Measurements from ENCODE around the gene MTHFD2L.
A peak's percentile ranks its signal among the peaks of the same experiment; 100 is the strongest.

MTHFD2L gene

DNA sequence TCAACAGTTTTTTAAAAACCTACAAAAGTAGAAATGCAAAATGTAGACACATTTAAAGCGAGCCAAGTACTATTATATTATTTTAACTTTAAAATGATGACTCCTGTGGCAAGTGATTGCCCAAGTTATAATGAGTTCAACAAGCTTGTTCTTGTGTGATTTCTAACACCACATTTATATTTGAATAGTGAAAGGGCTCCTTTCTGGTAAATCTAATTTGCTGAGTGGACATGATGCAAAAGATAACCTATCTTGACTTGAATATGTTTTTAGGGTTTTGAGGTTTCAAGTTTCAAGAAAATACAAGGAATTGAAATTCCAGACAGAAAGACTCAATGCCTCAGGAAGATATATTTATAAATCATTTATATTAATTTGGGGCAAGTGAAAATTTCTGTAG, 149.3 kb downstream of the MTHFD2L start:
- DNase-seq (ENCODE audit: low read depth in 2 of 2), result no peak

DNA sequence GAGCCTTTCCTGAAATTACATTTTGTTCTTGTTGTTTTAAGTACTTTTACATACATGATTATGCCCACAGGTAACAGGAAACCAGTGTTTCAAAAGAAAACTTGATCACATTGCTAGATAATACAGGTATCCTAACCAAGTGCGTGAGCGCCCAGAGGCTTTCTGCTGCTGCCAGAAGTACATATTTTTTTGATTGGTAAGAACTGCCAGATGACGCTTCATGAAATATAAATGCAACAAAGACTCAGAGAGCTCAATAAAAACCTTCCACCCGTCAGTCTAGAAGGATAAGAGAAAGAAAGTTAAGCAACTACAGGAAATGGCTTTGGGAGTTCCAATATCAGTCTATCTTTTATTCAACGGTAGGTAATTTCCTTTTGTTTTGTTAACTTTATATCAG, 150.3 kb downstream of the MTHFD2L start, which contains the start of gene EPGN:
TSS of gene EPGN (plus strand) at position 256 of the 400 bp plus-strand sequence. CDS start at position 320, 64 bp downstream.
- DNase-seq (ENCODE audit: low read depth in 2 of 2), result no peak

DNA sequence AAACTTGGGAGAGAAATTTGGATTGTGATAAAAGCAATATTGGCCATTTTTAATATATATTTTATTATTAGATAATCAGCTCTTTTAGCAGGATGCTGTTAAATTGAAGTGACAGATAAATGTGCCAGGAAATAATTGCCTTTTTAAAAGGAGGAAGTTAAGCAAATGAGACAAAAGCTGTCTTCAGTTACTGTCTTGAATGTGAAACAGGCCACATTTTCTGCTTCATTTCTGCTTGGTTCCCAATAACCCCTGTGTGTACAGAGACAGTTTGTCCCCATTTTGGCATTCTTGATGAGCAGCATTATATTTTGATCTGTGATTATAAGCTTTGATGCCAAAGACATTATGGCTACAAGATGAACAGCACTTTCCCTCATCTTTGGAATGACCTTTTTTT, 151.3 kb downstream of the MTHFD2L start:
- DNase-seq (ENCODE audit: low read depth in 2 of 2), result no peak

DNA sequence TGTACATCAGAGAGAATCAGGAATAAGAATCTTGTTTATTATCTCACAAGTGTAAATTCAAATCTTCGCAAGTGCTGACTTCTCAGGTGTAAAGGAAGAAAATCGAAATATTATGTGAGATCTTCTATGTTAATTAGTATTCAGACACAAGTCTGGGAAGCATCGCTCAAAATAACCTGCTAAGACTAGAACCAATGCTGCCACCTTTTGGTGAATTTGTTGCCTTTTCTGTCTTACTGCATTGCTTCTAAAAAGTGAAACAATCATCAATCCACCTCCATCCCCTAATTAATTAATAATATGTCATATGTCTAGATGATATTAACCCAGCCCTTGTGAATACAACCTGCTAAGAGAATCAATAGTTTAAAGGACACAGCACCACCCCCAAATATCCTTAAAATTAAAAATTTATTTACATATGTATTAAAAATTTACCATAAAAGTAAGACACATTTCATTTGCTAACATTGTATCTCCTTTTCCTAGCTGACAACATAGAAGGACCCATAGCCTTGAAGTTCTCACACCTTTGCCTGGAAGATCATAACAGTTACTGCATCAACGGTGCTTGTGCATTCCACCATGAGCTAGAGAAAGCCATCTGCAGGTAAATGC, 153.9 kb downstream of the MTHFD2L start:
- DNase-seq (ENCODE audit: low read depth in 2 of 2), result no peak

DNA sequence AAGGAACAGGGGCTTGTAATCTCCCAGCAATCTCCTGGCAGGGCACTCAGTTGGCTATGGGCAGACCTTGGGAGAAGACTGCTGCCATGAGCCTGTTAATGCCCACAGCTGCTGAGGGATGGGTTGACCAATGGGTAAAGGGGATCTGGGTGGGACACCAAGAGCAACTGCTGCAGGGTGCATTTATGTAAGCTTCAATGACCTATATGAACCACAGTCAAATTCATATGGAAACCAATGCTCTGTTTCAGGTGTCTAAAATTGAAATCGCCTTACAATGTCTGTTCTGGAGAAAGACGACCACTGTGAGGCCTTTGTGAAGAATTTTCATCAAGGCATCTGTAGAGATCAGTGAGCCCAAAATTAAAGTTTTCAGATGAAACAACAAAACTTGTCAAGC, 156.4 kb downstream of the MTHFD2L start:
- DNase-seq (ENCODE audit: low read depth in 2 of 2), result no peak

DNA sequence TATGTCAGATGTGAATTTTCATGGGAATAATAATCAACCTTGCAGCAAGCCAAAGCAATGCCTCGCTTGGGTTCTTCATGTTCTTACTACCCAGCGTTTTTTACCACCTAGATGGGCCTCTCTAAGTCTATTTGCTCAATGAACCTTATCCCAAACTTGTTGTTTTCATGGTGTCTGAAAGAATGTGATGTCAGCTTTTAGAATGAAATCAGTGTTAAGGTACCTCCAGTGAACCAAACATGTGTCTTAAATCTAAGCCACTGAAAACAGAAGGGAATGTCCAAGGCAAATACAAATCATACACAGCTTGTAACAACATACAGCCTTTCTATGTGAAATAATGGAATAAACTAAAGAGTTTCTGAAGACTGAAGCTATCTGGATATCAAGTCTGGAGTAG, 157.0 kb downstream of the MTHFD2L start:
- no peak for DNase-seq (ENCODE audit: low read depth in 2 of 2)

DNA sequence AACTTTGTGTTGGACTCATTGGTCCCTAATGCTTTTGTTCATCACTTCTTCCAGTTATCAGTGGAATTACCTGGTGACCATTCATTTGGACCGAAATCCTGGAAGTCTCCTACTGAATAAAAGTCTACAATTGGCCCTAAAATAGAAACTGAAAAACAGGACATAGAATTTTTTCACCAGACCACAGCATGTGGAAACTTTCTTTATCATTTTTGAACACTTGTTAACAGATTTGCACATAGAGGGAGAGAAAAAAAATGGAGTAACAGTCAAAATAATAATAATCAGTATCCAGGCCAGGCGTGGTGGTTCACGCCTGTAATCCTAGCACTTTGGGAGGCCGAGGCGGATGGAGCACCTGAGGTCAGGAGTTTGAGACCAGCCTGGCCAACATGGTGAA, 157.5 kb downstream of the MTHFD2L start:
- no peak for DNase-seq (ENCODE audit: low read depth in 2 of 2)

DNA sequence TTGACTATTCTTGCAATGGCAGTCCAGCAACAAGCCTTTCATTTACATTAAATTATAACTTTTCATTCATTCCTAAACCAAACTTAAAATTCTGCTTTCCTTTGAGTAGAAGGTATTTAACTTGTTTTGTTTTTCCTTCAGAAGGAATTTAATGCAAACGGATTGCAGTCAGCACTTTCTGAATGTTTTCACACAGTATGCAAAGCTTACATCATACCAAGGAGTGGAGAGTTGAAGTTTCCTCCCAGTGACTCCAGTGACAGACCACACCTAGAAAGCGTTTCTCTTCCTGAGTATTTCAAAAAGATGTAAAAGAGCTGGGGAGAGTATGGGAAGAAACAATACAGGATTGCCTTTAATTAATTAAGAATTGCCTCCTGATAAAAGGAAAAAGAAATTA, 158.5 kb downstream of the MTHFD2L start:
- DNase-seq (ENCODE audit: low read depth in 2 of 2), result no peak

DNA sequence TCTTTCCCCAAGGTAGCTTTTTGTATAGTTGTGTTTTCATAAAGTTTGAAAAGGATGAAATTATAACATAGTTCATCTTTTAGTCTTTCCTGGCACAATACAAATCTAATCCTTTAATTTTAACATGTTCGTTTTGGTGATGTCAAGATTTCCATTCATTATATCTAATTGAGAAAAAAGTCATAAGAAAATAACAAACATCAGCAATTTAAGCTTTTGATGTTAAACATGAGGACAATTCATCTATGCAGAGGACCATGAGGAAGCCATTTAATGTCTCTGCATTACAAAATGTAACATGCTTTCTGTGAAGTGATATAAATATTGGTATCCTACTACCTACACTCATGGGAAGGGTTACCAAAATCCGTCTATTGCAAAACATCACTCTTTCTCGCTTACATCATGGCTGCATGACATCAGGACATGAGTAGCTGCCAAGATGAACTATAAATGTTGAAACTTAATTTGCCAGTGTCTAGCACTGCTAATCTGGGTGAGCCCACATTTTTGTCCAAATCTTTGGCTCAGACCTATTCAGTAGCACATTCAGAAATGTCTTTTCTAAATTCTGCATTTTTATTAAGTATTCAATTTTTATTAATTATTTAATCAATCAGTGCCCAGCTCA, 159.8 kb downstream of the MTHFD2L start:
- no peak for DNase-seq (ENCODE audit: low read depth in 2 of 2)

DNA sequence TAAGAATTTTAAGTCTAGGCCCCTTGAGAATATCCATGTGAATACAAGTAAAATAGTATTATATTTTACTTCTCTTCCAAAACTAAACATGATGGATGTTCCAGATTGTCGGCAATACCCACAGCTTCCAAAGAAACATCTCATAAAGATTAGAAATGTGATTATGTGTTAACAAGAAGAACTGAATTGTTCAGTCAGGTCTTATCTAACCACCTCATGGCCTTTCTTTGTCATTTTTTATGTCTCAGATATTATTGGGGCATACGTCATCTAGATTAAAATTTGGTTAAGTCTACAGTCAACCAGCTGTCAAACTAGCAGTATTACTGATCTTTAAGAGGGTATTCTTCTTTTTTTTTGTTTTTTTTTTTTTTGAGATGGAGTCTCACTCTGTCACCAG, 160.4 kb downstream of the MTHFD2L start:
- no peak for DNase-seq (ENCODE audit: low read depth in 2 of 2)

DNA sequence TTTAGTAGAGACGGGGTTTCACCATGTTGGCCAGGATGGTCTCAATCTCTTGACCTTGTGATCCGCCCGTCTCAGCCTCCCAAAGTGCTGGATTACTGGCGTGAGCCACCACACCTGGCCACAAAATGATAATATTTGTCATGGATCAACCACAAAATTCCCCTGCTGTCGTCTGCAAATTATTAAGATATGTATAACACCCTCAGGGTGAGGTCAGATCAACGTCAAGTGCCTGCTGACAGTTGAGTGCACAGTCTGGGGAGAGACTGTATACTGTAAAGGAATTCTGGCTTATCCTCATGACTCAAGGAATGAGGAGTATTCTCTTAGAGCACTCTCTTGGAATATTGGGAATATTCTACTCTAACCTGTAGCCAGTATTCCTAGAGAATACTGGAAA, 161.6 kb downstream of the MTHFD2L start:
- DNase-seq (ENCODE audit: low read depth in 2 of 2), result no peak

DNA sequence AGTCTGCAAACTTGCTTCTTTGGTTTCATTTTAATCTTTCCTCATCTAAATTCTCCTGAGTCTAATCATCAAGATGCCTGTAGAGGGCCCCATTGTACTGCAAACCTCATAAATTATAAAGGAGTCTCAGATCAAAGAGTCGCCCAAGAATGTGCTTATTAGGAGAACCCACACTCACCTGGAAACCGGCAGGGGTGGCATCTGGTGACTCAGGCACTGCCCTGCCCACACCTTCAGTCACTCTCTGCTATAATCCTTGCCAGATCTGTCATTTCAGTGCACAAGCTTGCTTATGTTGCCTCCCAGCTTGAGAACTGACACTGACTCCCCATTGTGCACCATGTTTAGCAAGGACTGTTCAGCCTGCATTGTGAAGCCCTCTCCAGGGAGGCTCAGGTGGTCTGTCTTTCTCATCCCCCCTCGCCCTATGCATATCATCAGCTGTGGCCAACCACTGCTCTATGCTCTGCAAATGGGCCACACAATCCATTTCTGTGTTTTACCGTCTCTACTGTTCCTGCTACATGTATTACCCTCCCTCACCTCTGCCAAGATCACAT, 162.7 kb downstream of the MTHFD2L start:
- peak; percentile 3 to 19 for DNase-seq (ENCODE audit: low read depth in 2 of 2)

DNA sequence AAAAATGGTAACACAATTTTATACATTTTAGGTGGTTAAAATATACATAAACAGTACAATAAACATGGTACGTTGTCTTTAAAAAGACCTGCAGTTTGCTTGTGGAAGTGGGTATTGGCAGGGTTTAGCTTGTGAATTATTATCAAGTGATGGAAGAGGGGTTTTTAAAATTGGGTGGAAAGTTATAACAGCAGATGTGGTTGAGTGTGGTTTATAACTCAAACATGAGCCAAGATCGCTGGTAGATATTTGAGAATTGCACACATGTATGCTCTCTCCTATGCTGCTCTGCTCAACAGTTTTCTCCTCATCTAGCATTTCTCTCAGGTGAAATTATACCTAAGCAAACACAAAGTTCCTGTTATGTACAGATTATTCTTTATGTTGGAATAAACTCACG, 164.4 kb downstream of the MTHFD2L start:
- DNase-seq (ENCODE audit: low read depth in 2 of 2), result no peak

DNA sequence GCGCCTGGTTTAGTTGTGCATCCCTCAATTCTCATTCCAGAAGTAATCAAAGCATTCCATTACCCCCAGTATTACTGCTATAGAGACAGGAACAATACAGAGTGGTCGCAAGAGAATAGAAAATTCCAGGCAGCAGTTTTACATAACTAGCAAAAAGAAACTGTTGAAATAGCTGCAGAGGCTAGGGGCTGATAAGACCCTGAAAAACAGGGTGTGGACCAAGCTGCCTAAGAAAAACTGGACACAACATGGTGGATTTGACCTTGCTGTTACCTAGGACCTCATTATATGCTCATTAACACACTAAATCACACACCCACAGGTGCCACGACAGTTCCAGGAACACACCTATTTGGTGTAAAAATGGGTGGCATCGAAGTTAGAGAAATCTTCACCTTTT, 165.7 kb downstream of the MTHFD2L start:
- no peak for DNase-seq (ENCODE audit: low read depth in 2 of 2)

DNA sequence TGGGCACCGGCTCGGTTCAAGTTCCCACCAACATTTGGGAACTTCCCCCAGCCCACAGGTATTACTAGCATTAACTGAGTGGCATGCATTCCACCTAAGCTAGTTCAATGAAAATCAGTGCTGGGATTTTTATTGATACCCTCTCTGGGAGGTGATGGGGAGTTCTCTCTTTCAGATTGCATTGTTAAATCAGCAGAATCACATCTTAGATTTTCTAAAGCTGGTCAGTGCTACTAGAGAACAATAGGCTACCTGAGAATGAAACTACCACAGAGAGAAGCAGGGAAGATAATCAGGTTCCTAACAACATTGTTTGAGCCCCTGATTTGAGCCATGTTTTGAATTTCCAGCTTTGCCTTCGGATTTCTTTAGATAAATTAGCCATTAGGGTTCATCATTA, 166.3 kb downstream of the MTHFD2L start:
- DNase-seq (ENCODE audit: low read depth in 2 of 2), result no peak

DNA sequence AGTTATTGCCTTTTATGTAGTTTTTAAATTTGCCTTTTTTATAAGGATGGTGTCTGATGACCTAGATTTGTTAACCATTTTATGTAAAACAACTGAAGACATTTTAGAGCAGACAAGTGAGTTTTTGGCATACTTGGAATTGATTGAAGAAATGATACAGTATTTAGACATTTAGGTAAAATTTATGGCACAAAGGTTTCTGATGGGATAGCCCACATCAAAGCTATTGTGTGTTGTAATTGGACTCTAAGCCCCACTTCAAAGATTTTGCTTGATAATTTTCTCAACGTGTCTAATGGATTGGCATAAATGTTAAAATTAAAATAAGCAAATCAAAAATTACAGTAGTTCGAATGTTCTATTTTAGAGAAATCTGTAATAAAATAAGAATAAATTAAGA, 168.0 kb downstream of the MTHFD2L start:
- no peak for DNase-seq (ENCODE audit: low read depth in 2 of 2)

DNA sequence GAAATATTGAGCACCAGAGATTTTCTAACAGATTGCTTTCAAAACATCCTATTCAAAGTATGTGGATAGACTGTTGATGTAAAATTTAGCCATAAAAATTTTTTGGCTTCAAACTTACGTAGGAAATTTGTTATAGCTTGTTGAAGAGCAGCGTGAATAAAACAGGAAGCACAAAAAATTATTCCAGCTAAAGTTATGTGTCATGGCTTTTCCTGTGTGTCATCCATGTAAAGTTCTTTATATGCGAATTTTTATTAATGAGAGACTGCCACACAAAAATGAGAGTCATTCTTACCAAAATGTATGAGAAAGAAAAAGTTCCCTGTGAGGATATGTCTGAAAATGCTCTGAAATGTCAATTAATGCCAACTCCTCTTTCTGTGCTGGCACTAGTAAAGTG, 169.8 kb downstream of the MTHFD2L start:
- DNase-seq (ENCODE audit: low read depth in 2 of 2), result no peak

DNA sequence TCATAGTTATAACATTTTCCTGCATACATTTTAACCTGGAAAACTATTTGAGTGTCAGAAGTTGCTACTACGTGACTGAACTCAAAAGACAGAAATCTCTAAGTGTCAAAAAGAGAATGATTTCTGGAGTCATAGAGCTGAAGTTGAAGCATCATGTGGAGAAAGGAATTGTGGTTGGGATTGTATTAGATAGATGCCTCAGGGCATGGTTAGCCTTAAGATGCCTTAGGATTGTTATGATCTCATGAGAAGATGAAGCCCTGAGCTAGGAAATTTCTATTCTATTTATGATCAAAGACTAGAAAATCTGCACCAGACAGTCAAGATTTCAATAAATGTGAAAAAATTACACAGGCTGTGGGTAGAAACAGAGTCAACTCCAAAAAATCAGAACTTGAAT, 170.6 kb downstream of the MTHFD2L start:
- DNase-seq (ENCODE audit: low read depth in 2 of 2), result no peak

DNA sequence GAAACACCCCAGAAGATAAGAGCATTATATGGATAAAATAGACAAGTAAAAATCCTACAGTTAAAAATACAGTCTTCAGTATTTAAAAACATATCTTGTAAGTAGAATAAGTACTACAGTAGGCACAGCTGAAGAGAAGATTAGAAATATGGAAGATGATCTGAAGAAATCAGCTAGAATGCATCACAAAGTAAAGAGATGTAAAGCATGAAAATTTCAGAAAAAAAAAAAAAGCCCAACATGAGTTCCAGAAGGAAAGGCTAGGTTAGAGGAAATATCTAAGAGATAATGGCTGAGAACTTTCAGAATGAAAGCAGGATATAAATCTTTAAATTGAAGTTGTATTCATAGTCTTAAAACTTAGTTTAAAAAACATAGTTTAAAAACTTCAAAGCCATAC, 171.4 kb downstream of the MTHFD2L start:
- no peak for DNase-seq (ENCODE audit: low read depth in 2 of 2)

DNA sequence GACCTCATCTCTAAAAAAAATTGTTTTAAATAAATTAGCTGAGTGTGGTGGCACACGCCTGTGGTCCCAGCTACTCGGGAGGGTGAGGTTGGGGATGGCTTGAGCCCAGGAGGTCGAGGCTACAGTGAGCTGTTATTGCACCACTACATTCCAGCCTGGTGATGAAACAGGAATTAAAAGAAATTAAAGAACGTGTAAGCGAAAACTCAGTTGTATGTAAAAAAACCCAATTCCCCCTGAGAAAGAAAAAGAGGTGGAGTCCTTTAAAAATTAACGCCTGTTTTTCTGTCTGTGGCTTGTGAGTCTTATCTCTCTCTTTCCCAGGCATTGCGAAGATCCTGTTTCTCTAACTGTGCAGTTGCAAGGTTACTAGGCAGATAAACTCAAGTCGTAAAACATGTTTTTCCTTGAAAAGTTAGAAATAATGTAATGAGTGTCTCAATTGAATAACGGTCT, 172.4 kb downstream of the MTHFD2L start:
- DNase-seq (ENCODE audit: low read depth in 2 of 2), result no peak

DNA sequence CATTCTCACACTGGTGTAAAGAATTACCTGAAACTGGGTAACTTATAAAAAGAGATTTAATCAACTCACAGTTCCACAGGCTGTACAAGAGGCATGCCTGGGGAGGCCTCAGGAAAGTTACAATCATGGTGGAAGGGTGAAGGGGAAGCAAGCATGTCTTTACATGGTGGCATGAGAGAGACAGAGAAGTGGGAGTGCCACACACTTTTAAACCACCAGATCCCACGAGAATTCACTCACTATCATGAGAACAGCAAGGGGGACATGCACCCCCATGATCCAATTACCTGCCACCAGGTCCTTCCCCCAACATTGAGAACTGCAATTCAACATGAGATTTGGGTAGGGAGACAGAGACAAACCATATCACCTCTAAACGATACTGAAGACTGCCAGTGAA, 173.3 kb downstream of the MTHFD2L start:
- DNase-seq (ENCODE audit: low read depth in 2 of 2), result no peak

DNA sequence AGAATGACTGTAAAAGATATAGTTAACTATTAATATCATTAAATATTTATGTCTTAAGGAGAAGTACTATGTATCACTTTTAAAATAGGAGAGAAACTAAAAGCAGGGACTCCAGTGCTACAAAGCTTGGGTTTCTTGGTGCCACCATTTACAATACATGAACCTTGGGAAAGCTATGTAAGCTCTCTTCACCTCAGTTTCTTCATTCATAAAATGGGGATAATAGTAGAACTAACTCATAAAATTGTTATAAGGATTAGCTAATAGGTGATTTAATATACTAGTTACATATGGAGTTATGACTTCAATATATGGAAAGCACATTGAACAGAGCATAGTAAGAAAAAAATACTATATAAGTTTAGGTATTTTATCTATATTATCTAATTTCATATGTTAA, 174.0 kb downstream of the MTHFD2L start:
- DNase-seq (ENCODE audit: low read depth in 2 of 2), result no peak

DNA sequence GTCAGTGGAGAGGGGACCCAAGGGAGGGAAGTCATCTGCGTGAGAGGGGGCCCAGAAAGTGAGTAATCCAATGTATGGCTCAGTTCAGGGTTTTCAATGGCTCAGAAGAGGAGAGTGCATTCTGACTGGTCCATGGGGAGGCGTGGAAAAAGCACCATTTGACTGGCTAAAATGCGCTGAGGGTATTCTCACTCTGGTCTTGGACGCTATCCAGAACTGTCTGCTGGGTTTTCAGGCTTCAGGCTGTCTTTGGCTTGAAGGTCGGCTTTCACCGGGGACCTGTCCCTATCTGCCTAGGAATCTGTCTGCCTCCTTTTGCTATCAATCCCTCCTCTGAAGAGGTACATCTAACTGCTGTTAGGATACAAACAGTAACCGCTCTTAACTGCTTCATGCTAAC, 176.7 kb downstream of the MTHFD2L start:
- DNase-seq (ENCODE audit: low read depth in 2 of 2), result no peak
